ENCODE measurements around the gene NRG3.
"Not testable (repeated sequence)": the region's sequence is repeated elsewhere in the genome, so short reads cannot be mapped to it uniquely, and the experiment has no call there.

The NRG3 gene

DNA sequence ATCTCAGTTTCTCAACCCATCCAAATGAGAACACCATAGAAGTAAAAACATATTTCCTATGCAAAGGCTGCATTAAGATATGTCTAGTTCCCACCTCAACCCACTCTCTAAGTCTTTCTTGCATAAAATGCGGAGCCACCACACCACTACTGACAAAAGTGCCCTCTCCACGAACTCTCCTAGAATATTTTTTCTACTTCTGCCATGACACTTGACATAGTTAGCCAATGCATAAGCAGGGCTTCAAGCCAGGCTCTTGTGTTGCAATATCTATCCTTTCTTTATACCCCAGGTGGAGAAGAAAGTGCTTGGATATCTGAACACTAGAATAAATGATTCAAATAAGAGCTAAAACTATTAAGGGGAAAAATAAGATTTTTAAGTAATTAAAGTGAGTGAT lies 465.2 kb downstream of the NRG3 start:
- no peak overlapping the region for H3K4me3 ChIP-seq (replicated peaks; ENCODE audit: low read depth, low read length)
- TF ChIP-seq, protein P1, sequence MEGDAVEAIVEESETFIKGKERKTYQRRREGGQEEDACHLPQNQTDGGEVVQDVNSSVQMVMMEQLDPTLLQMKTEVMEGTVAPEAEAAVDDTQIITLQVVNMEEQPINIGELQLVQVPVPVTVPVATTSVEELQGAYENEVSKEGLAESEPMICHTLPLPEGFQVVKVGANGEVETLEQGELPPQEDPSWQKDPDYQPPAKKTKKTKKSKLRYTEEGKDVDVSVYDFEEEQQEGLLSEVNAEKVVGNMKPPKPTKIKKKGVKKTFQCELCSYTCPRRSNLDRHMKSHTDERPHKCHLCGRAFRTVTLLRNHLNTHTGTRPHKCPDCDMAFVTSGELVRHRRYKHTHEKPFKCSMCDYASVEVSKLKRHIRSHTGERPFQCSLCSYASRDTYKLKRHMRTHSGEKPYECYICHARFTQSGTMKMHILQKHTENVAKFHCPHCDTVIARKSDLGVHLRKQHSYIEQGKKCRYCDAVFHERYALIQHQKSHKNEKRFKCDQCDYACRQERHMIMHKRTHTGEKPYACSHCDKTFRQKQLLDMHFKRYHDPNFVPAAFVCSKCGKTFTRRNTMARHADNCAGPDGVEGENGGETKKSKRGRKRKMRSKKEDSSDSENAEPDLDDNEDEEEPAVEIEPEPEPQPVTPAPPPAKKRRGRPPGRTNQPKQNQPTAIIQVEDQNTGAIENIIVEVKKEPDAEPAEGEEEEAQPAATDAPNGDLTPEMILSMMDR (IDR thresholded peaks at IDR 0.05; ENCODE audit: low read depth, low read length, missing control alignments), result no peak
- DNase-seq (ENCODE audit: extremely low read depth, low read depth), result no peak

DNA sequence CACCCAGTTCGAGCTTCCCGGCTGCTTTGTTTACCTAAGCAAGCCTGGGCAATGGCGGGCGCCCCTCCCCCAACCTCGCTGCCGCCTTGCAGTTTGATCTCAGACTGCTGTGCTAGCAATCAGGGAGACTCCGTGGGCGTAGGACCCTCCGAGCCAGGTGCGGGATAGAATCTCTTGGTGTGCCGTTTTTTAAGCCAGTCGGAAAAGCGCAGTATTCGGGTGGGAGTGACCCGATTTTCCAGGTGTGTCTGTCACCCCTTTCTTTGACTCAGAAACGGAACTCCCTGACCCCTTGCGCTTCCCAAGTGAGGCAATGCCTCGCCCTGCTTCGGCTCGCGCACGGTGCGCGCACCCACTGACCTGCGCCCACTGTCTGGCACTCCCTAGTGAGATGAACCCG lies 474.6 kb downstream of the NRG3 start:
- not testable (repeated sequence) for H3K4me3 ChIP-seq (replicated peaks; ENCODE audit: low read depth, low read length); DNase-seq (ENCODE audit: extremely low read depth, low read depth)

DNA sequence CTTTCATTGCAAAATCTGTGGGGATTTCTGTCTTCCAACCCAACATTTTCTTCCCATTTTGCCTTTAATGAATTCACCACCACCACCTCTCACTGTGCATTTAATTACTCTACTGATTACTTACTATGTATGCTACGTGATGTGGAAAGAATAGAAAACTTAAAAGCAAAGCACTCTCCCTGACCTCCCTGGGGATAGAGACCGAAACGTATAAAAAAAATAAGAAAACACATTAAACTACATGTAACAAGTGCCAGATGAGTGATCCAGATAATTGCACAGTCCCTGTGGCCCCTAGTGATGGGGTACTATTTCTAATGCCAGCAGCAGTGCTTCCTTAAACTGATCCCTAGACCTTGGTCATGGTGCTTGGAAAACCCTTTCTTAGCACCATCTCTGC lies 478.4 kb downstream of the NRG3 start:
- no peak for DNase-seq (ENCODE audit: extremely low read depth, low read depth)
- H3K4me3 ChIP-seq (replicated peaks; ENCODE audit: low read depth, low read length), result no peak overlapping the region
- TF ChIP-seq, protein P1 (IDR thresholded peaks at IDR 0.05; ENCODE audit: low read depth, low read length, missing control alignments), result no peak

DNA sequence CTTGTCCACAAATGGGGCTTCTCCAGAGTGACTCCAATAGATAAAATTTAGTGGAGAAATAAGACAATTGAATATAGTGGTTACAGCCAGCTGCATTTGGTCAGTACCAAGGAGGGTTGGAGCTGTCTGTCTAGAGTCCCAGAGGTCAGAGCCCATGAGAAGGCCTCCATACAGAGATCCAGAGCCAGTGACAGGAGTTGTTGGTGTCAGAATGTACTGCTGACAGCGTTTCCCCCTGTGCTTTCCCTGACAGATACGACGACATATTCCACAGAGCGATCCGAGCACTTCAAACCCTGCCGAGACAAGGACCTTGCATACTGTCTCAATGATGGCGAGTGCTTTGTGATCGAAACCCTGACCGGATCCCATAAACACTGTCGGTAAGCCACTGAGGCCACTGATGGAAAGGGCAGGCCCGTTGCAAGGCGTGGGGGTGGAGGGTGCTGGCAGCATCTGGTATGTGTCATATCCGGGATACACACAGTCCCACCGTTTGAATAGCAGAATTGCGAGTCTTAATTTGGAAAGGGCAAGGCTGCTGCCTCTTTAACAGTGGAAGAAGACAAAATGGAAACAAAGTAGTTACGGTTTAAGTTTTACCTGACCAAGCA lies 483.6 kb downstream of the NRG3 start:
- no peak for DNase-seq (ENCODE audit: extremely low read depth, low read depth)
- TF ChIP-seq, protein P1 (IDR thresholded peaks at IDR 0.05; ENCODE audit: low read depth, low read length, missing control alignments), result no peak
- H3K4me3 ChIP-seq (replicated peaks; ENCODE audit: low read depth, low read length), result no peak overlapping the region

DNA sequence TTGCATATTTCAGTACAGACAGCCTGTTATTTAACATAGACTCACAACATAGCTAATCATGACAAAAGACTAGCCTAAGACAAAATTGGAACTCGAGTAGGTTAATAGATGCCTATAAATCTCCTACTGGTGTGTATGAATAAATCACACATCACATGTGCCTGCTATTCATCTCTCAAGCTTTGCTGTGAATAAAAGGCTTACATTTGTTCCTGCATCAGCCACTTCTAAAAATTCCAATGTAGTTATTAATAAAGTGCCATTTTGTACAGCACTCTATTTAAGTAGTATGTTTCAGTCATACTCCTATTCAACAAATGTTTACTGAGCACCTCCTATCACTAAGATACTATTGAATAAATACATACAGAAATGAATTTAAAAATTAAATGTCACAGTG lies 486.3 kb downstream of the NRG3 start:
- no peak for DNase-seq (ENCODE audit: extremely low read depth, low read depth)
- TF ChIP-seq, protein P1 (IDR thresholded peaks at IDR 0.05; ENCODE audit: low read depth, low read length, missing control alignments), result no peak
- H3K4me3 ChIP-seq (replicated peaks; ENCODE audit: low read depth, low read length), result no peak overlapping the region

DNA sequence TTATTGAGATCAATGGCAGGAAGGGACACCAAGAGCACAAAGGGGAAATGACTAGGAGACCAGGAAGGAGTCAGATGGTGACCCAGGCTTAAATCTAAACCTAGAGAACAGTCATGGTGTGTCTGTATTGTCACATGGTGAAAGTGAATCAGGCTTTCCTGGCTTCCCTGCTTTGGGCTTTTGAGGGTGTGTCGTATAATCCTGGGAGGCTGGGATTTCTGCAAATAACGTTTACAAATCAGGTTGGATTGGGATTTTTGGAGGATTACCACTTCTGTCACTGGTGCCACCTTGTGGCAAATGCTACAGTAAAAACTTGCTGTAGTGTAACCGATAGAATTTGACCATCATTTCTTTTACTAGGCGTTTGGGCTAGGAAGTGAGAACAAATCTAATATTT lies 502.6 kb downstream of the NRG3 start:
- no peak for DNase-seq (ENCODE audit: extremely low read depth, low read depth)
- H3K4me3 ChIP-seq (replicated peaks; ENCODE audit: low read depth, low read length), result no peak overlapping the region
- TF ChIP-seq, protein P1 (IDR thresholded peaks at IDR 0.05; ENCODE audit: low read depth, low read length, missing control alignments), result no peak

DNA sequence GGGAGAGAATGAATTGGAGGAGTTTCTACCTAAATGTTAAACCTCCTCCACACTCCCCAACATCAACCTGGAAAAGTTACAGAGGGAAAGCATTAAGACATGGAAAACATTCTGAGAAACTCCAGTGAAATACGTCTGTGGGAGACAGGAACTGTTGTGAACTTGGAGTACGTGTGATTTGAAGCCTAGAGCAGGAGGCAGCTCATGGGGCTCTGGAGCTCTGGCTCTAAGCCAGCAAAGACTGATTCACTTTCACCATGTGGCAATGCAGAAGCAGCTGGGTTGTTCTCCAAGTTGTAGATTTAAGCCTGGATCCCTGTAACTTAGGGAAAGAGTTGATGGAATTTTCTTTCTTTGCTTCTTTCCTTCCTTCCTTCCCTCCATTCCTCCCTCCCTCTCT lies 503.2 kb downstream of the NRG3 start:
- TF ChIP-seq, protein P1 (IDR thresholded peaks at IDR 0.05; ENCODE audit: low read depth, low read length, missing control alignments), result no peak
- DNase-seq (ENCODE audit: extremely low read depth, low read depth), result no peak
- H3K4me3 ChIP-seq (replicated peaks; ENCODE audit: low read depth, low read length), result no peak overlapping the region
